Activated CD4-positive, alpha-beta T cell treated with anti-CD3 and anti-CD28 coated beads, Interleukin-2, amount 10 ng/mL, durations not matched to agents 7 days and 5 days (primary cell): ENCODE measurements around the gene TIGD6. TPM values are rescaled to one million over a fixed set of nuclear protein-coding genes. Genes with fewer than 3 reads are reported as not detected.

ENCODE experiments used
- CTCF ChIA-PET: fragments of 350-600 bp; sonication (Branson Sonifier 250); formaldehyde crosslinking; loops from one replicate; lab custom pipeline; 2021; ENCODE audit warnings: antibody characterized with exemption; lab: Charles Lee
- POLR2A ChIA-PET: fragments of 350-600 bp; sonication (Branson Sonifier 250); formaldehyde crosslinking; loops from one replicate; lab custom pipeline; 2021; ENCODE audit warnings: antibody characterized with exemption; lab: Charles Lee
- DNase-seq: peaks from one replicate; pipeline ENCODE4 v3.0.0-alpha.2; 2020
- H3K27ac Mint-ChIP-seq: one replicate; pipeline ENCODE4 v1.8.0; 2021; ENCODE audit warnings: mild to moderate bottlenecking, moderate library complexity, mixed read lengths
- H3K27me3 Mint-ChIP-seq: one replicate; pipeline ENCODE4 v1.8.0; 2021; ENCODE audit warnings: mixed read lengths
- H3K36me3 Mint-ChIP-seq: one replicate; pipeline ENCODE4 v1.8.0; 2021; ENCODE audit warnings: low read depth, mixed read lengths
- H3K4me1 Mint-ChIP-seq: one replicate; pipeline ENCODE4 v1.8.0; 2021; ENCODE audit warnings: mixed read lengths
- H3K4me3 Mint-ChIP-seq: one replicate; pipeline ENCODE4 v1.8.0; 2021; ENCODE audit warnings: mild to moderate bottlenecking, moderate library complexity, mixed read lengths
- H3K9me3 Mint-ChIP-seq: one replicate; pipeline ENCODE4 v1.8.0; 2021; ENCODE audit warnings: mixed read lengths
- total RNA-seq, 2 experiments: library from RNA; stranded (reverse); gene quantifications; one replicate each; pipeline ENCODE4 v1.2.3, GENCODE V29; 2021

TIGD6 gene
- total RNA-seq, 2 experiments from 2014 or later: 2.1 to 2.2 TPM

DNA sequence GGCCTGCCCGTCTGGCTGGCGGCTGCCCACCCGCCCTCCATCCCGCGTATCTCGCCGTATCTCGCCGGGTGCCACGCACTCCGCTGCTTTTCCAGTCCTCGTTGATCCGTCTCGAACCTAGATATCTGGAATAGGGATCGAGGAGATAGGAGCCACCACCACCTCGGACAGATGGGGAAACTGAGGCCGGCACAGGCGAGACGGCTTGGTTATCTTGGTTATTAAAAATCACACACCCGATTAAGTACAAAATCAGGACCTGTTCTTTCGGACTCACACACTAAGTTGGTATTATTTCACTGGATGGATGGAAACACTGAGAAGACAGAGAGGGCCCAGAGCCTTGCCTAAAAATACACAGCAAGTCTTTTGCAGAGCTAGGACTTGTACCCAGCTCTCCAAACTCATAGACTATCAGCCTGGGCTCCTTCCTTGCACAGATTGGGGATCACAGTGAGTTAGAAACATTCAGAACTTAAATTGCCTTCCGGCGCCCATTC, 39.2 kb downstream of the TIGD6 start:
- no peak for DNase-seq
- Mint-ChIP-seq H3K27me3 (no peaks in the 10 kb centered on the region), H3K9me3 (peaks cover 3% of the 10 kb centered on the region), H3K4me1 (peaks cover 32% of the 10 kb centered on the region), H3K4me3 (peak overlapping the region; percentile 83), H3K36me3 (peaks cover 5% of the 10 kb centered on the region), H3K27ac (peak overlapping the region; percentile 28)
- ChIA-PET POLR2A (no interaction called here), CTCF (interaction anchor here (1.5 to 2.1 kb wide), 4 partner anchors 9 to 130 kb away, joined by 5 to 8 read pairs (median 8); no protein-coding TSS in a partner anchor)

DNA sequence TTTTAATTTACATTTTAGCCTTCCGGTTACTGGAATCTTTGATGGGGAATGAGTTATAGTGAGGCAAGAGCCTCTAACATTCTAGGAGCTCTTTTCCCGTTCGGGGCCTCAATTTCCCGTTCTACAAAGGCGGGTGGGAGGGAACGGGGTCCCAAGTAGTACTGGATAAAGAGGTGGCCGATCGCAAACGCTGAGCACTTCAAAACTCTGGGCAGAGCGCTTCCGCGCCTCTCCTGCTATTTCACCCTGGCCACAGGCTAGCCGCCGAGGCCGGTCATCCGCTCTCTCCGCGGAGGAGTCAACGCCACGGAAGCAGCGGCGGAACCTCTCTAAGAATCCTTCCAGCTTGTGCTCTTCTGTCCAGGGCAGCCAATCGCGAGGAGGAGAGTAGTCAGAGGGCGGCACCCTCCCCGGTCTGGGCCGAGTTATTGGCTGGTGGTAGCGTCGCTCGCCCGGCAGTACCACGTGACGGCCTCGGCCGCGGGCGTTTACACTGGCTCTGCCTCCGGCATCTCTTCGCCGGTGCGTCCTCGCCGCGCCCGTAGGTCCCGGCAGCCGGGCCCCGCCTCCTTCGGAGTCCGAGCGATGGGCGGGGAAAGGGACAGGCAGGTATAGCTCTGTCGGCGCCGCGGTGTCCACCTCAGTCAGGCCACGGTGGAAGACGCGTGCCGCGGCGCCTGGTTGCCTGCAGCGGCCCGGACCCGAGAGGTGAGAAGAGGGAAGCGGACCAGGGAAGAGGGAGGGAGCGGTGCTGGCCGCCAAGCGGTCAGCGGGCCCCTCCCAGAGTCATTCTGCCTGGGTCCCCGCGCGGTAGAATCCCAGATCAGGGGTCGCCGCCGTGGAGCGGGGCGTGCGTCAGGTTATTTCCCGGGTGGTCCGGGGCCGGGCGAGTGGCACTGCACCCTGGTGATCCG, 39.9 kb downstream of the TIGD6 start, which contains the start of gene SLC26A2:
Gene SLC26A2 (plus strand): TSS at position 487 of the 914 bp plus-strand sequence. CDS start 16,895 bp downstream, outside the sequence.
- Mint-ChIP-seq H3K9me3 (peaks cover 3% of the 10 kb centered on the region), H3K4me1 (peaks cover 32% of the 10 kb centered on the region), H3K4me3 (peak within 1 kb of the TSS; percentile 83), H3K27ac (peak within 1 kb of the TSS; percentile 96), H3K27me3 (no peaks in the 10 kb centered on the region), H3K36me3 (peaks cover 5% of the 10 kb centered on the region)
- peak; percentile 96 for DNase-seq
- POLR2A ChIA-PET: interaction anchor here (0.6 kb wide), 1 partner anchor 1121 kb away, joined by 4 read pairs; the partner anchor contains the start of gene TNIP1
- CTCF ChIA-PET: interaction anchor here (0.5 to 2.0 kb wide), 9 partner anchors 10 to 398 kb away, joined by 3 to 7 read pairs (median 3); no protein-coding TSS in a partner anchor

DNA sequence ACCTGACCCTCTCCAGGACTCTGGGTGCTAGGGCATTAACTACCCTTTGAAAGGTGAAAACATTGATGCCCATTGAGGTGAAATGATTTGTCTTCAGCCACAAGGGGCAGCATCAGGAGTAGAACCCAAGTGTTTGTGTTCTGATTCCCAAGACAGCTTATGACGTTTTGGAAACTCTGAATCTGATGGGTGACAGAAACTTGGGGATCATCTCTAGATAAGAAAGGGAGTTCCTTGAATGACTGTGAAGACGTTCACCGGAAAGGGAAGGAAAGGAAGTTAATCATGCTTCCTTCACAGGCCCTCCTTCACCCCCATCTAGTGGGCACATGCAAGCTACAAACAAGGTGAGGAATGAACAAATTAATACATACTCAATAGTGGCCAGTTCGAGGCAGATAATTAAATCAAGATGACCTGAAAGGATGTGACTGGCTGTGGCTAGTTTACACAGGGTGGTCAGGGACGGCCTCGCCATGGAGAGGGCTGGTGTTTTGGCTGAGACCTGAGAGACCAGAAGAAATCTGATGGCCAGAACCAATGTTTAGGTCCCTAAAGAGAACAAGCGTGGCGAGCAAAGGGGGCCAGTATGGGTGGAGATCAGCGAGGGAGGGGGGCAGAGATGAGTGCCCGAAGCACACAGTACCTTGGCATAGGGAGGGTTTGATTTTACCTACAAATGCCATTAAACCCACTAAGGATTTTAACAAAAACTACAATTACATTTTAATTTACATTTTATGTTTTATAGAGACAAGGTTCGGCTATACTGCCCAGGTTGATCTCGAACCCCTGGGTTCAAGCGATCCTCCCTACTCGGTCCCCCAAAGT, 40.8 kb downstream of the TIGD6 start:
- POLR2A ChIA-PET: interaction anchor here (0.6 kb wide), 1 partner anchor 1122 kb away, joined by 4 read pairs; the partner anchor contains the start of gene TNIP1
- H3K27ac Mint-ChIP-seq: peak overlapping the region; percentile 96

DNA sequence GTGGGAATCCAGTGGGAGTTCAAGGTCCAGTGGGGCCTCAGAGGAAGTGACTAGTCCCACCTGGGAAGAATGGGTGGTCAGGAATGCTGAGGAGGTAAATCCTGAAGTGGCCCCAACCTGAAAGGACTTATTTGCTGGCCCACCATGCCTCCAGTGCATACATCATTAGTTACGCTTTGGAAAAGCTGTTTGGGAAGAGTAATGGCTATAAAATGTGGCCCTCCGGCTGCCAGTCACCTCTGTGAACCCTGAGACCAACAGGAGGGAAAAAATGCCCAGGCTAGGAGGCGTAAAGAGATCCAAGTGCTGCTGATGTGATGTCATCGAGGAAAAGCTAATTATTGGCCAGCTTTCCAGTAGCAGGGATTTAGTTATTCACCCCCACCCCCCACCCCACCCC, 42.6 kb downstream of the TIGD6 start:
- peaks cover 5% of the 10 kb centered on the region for H3K36me3 Mint-ChIP-seq
- ChIA-PET CTCF (interaction anchor here (0.9 to 2.3 kb wide), 4 partner anchors 18 to 105 kb away, joined by 3 to 5 read pairs (median 4); no protein-coding TSS in a partner anchor), POLR2A (no interaction called here)
- no peaks in the 10 kb centered on the region for H3K27me3 Mint-ChIP-seq
- no peak overlapping the region for H3K27ac Mint-ChIP-seq
- H3K4me1 Mint-ChIP-seq: peaks cover 32% of the 10 kb centered on the region
- DNase-seq: no peak
- peaks cover 3% of the 10 kb centered on the region for H3K9me3 Mint-ChIP-seq
- H3K4me3 Mint-ChIP-seq: no peak overlapping the region

More for the DNA sequence above, 40.8 kb downstream of the TIGD6 start:
- Mint-ChIP-seq H3K9me3 (peaks cover 3% of the 10 kb centered on the region), H3K4me1 (peaks cover 32% of the 10 kb centered on the region), H3K4me3 (peak overlapping the region; percentile 83), H3K36me3 (peaks cover 5% of the 10 kb centered on the region), H3K27me3 (no peaks in the 10 kb centered on the region)
- peak; percentile 49 for DNase-seq
- CTCF ChIA-PET: interaction anchor here (0.5 to 2.3 kb wide), 15 partner anchors 11 to 399 kb away, joined by 3 to 6 read pairs (median 3); no protein-coding TSS in a partner anchor

DNA sequence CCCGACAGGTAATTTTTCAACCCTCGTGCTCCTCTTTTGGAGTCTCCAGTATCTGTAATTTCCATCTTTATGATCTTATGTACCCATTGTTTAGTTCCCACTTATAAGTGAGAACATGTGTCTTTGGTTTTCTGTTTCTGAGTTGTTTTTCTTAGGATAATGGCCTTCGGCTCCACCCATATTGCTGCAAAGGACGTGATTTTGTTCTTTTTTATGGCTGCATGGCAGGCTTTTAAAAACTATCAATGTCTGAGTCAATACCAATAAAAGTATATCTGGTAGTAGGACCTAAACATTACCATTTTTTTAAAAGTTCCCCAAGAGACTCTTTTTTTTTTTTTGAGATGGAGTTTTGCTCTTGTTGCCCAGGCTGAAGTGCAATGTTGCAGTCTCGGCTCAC, 43.8 kb downstream of the TIGD6 start:
- Mint-ChIP-seq H3K9me3 (peaks cover 3% of the 10 kb centered on the region), H3K4me1 (peaks cover 21% of the 10 kb centered on the region), H3K4me3 (no peak overlapping the region), H3K27me3 (no peaks in the 10 kb centered on the region), H3K36me3 (no peaks in the 10 kb centered on the region), H3K27ac (no peak overlapping the region)
- POLR2A ChIA-PET: no interaction called here
- CTCF ChIA-PET: no interaction called here
- no peak for DNase-seq

DNA sequence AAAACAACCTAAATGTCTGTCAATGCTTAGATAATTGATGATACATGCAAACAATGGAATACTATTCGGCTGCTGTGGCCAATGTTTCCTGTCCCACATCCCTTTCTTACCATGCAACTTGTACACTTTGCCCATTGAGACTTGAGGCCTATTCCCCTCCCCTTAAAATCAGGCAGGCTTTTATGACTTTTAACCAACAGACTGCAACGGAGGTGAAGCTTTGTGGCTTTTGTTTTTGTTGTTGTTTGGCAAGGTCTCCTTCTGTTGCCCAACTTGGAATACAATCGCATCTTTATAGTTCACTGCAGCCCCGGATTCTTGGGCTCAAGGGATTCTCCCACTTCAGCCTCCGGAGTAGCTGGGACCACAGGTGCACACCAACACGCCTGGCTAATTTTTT, 45.7 kb downstream of the TIGD6 start:
- H3K36me3 Mint-ChIP-seq: no peaks in the 10 kb centered on the region
- peaks cover 6% of the 10 kb centered on the region for H3K4me1 Mint-ChIP-seq
- no peaks in the 10 kb centered on the region for H3K27me3 Mint-ChIP-seq
- no peak for DNase-seq
- no peak overlapping the region for H3K27ac Mint-ChIP-seq
- no peak overlapping the region for H3K4me3 Mint-ChIP-seq
- CTCF ChIA-PET: interaction anchor here (0.6 to 1.9 kb wide), 3 partner anchors 121 to 648 kb away, joined by 3 to 5 read pairs (median 4); no protein-coding TSS in a partner anchor
- peaks cover 3% of the 10 kb centered on the region for H3K9me3 Mint-ChIP-seq
- POLR2A ChIA-PET: no interaction called here

DNA sequence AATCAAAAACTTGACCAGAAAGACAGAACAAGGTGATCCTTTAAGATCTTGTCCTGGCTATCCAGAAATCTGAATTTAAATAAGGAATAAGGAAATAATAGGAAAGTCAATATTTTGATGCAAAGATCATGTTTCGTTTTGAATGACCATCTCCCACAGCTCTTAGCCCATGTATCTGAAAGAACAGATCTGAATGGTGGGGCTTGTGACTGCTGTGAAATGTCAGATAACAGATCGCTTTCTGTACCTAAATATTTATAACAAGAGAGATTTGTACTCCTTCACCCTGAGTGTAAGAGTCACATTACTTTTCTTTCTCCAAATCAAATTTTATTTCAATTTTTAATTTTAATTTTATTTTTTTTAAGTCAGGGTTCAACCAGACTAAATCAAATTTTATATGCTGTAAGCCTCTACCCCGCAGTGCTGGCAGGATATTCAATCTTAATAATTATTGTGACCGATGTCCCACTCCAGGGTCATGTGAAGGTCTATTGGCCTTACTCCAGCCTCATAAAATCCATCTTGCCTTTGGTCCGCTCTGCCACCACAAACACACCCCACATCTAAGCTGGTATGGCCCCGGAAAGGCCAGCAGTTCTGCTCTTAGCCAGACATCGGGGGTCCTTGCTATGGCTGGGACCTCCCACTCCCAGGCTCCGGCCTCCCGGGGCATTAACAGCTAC, 46.9 kb downstream of the TIGD6 start:
- CTCF ChIA-PET: no interaction called here
- H3K4me3 Mint-ChIP-seq: no peak overlapping the region

DNA sequence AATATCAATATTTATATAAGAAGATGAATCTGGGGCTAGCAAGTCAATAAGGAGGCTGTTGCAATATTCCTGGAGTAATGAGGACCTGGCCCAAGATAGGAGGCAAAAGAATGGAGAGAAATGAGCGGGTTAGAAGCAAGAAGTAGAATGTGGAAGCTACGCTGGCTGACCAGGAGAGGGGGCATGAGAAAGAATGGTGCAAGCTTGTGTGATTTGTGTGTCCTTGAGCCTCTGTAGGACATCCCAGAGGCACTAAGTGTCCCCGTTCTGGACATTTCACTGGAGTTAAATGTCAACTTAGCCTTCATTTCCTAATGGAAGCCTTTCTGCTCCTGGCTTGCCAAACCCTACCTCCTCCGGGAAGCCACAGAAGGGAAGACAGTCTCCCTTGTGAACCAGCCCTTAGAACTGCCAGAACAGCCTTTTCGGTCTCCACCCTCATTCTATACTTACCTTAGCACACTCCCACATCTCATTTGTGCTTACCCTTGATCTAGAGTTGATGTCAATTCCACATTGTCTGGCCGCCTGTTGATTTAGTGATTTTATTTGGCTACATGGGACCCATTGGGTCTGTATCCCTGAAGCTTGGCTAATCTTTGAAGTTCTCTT, 49.2 kb downstream of the TIGD6 start:
- Mint-ChIP-seq H3K27me3 (peaks cover 4% of the 10 kb centered on the region), H3K9me3 (no peaks in the 10 kb centered on the region), H3K4me1 (no peaks in the 10 kb centered on the region), H3K36me3 (no peaks in the 10 kb centered on the region), H3K4me3 (no peak overlapping the region), H3K27ac (no peak overlapping the region)
- no peak for DNase-seq
- ChIA-PET CTCF (interaction anchor here (0.9 to 1.7 kb wide), 3 partner anchors 11 to 295 kb away, joined by 3 to 7 read pairs (median 3); no protein-coding TSS in a partner anchor), POLR2A (no interaction called here)

More for the DNA sequence above, 46.9 kb downstream of the TIGD6 start:
- Mint-ChIP-seq H3K27me3 (peaks cover 1% of the 10 kb centered on the region), H3K4me1 (no peaks in the 10 kb centered on the region), H3K36me3 (no peaks in the 10 kb centered on the region), H3K9me3 (no peaks in the 10 kb centered on the region), H3K27ac (no peak overlapping the region)
- POLR2A ChIA-PET: no interaction called here
- no peak for DNase-seq

DNA sequence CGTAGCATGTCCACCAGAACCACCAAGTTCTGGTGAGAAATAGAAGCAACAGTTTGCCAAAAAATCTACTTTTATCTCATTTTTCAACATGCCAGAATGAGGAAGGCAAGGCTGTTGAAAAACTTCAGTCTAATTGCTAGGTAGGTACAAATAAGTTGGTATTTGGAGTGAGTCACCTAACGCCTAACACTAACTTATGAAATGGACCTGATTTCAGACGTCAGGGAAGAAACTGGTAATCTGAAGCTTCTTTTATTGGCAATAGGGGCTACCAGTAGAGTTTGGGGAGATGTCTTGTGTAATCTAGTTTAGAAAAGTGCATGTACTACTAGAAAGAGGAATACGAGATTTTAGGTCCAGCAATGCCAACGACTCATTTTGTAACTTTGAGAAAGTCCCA, 51.5 kb downstream of the TIGD6 start:
- ChIA-PET CTCF (interaction anchor here (1.0 to 1.2 kb wide), 2 partner anchors 10 to 11 kb away, joined by 3 read pairs; no protein-coding TSS in a partner anchor), POLR2A (no interaction called here)
- no peak overlapping the region for H3K4me3 Mint-ChIP-seq
- no peak overlapping the region for H3K27ac Mint-ChIP-seq
- no peaks in the 10 kb centered on the region for H3K36me3 Mint-ChIP-seq
- no peak for DNase-seq
- no peaks in the 10 kb centered on the region for H3K4me1 Mint-ChIP-seq
- no peaks in the 10 kb centered on the region for H3K9me3 Mint-ChIP-seq
- H3K27me3 Mint-ChIP-seq: peaks cover 4% of the 10 kb centered on the region

DNA sequence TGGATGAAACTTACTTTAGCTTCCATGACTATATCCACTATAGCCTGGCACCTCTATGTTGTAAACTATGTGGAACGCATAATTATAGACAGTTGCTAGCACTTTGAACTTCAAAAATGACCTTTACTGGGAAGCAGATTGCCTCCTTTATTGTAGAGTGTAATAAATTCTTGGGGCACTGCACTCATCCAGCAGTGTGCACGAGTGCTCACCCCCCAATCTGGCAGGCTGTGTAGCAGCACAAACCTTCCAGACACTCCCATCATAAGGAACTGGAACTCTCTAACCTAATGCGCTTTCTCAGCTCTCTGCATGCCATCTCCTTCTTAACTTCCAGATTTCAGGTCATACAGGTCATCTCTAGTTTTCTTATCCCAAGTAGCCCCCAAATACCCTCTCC, 54.3 kb downstream of the TIGD6 start:
- Mint-ChIP-seq H3K9me3 (no peaks in the 10 kb centered on the region), H3K27ac (no peak overlapping the region), H3K4me1 (no peaks in the 10 kb centered on the region), H3K4me3 (no peak overlapping the region), H3K36me3 (no peaks in the 10 kb centered on the region), H3K27me3 (peaks cover 4% of the 10 kb centered on the region)
- POLR2A ChIA-PET: no interaction called here
- DNase-seq: no peak
- CTCF ChIA-PET: no interaction called here

DNA sequence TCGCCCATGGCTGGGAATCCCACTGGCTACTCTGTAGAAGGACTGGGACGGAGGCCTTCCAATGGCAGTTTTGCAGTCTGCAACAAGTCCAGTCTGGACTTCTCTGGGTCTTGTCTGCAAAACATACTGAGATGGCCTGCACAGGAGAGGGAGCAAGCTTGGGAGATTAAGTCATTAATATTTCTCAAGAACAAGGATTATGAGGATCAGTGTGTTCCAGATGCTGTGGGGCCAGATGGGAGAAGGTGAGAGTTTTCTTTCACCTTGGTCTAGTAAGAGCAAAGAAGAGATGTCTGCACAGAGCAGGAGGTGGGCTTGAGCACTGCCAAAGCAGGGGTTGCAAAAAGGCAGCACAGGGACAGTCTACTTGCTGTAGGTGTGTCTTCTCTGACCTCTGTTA, 55.8 kb downstream of the TIGD6 start, which contains the start of gene PDE6A:
Gene PDE6A (minus strand): TSS at position 128 of the 400 bp plus-strand sequence. CDS start 120 bp downstream, at position 8.
- Mint-ChIP-seq H3K4me1 (no peaks in the 10 kb centered on the region), H3K27me3 (peaks cover 4% of the 10 kb centered on the region), H3K4me3 (no peak within 1 kb of the TSS), H3K36me3 (no peaks in the 10 kb centered on the region), H3K27ac (no peak within 1 kb of the TSS), H3K9me3 (no peaks in the 10 kb centered on the region)
- POLR2A ChIA-PET: no interaction called here
- no peak for DNase-seq
- CTCF ChIA-PET: no interaction called here
